ENCODE measurements around the gene PPA2.

Gene PPA2

GRCh38 chr4:105387466-105387865, 86.4 kb downstream of the PPA2 start:
- DNase-seq, result no peak

- DNase-seq, result no peak
Measured at GRCh38 chr4:105386012-105386411, 87.8 kb downstream of the PPA2 start.

- DNase-seq, result no peak
Measured at GRCh38 chr4:105374071-105374470, 99.8 kb downstream of the PPA2 start.

DNA sequence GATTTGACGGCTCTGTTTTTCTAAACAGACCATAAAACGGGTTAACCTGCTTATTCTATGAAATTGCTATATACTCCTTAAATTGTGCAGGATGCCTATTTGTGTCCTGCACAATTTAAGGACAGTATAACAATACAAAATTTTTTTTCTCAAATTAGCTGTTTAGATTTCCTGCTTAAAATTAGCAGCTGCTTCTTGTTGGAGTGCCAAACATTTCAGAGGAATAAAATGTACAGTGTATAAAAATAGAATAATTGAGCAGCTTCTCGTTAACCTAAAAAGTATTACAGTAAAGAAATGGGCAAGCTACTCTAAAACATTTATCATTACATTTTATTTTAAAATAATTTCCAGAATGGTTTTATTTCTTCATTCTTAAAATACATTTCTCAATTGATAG, 100.5 kb downstream of the PPA2 start:
- DNase-seq, result no peak

- DNase-seq, result no peak
Measured at GRCh38 chr4:105369988-105370387, 103.9 kb downstream of the PPA2 start.

DNA sequence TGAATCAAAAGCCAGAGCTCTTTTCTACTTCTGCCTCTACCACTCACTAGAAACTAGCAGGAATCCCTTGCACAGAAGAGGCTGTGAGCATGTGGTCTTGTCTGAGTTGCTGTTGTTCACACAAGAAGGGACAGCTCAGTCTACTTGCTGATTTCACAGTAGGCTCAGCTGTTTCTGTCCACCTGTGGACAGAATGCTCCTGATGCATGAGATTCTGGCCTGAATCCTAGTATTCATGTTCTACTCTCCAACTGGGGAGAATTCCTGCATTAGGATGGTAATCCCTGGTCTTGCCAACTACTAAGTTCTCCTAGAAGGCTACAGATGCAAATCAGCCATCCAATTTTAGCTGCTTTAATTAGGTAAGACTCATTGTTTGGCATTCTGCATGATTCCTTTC, 112.8 kb downstream of the PPA2 start:
- DNase-seq, result no peak

- no peak for DNase-seq
Measured at GRCh38 chr4:105357258-105357980, 116.4 kb downstream of the PPA2 start.

- no peak for DNase-seq
Measured at GRCh38 chr4:105356194-105356593, 117.7 kb downstream of the PPA2 start.

DNA sequence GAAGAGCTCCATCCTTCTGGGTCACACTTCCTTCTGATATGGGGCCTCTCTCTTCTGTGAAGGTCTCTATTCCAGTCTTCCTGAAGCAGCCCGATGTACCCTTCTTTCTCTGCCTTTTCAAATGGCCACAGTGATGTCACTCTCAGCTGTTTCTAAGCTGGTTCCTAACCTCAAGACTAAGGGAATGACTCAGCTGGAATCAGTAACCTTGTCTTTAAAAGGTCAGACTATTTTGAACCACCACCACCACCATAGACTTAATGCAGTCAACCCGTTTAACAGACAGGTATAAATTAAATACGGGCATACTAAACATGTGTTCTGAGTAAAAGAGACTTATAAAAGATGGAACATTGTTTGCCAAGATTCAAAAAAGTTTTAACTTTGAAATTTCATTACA, 121.0 kb downstream of the PPA2 start:
- peak; percentile 8 to 52 for DNase-seq

DNA sequence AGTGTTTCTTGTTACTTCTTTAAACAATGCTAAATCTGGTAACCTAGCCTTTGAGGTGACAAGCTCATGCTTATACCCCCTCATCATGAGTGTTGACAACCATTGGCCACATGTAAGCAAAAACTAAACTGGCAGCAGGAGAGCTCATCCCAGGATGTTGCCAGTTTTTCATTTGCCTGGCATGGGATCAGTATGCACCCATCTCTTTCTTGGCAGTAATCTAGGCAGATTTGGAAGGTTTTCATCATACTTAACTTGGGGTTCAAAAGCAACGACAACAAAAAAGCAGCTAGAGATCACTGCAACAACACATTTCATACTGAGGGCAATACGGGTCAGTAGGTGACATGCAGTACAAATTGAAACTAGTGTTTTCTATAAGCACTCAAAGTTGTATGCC, 122.0 kb downstream of the PPA2 start:
- no peak for DNase-seq

GRCh38 chr4:105350859-105351490, 122.9 kb downstream of the PPA2 start:
- DNase-seq, result peak; percentile 52 to 58

GRCh38 chr4:105348719-105349118, 125.1 kb downstream of the PPA2 start:
- no peak for DNase-seq

- DNase-seq, result no peak
Measured at GRCh38 chr4:105346869-105347268, 127.0 kb downstream of the PPA2 start.

DNA sequence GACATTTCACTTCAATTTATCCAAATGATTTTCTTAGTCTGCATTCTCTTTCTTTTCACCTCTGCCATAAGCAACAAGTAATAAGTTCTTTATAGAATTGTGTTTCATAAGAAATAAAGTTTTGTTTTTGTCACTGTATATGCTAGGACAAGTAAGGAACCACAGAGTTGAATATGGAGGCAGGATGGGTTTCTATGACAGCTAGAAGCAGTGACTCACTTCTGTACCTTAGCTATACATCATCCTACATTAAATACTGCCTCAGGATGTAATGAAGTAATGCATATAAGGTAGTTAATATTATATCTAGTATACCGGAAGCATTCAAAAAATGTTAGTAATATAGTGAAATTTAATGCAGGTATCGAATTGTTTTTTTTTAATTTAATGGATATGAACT, 128.0 kb downstream of the PPA2 start:
- no peak for DNase-seq

DNA sequence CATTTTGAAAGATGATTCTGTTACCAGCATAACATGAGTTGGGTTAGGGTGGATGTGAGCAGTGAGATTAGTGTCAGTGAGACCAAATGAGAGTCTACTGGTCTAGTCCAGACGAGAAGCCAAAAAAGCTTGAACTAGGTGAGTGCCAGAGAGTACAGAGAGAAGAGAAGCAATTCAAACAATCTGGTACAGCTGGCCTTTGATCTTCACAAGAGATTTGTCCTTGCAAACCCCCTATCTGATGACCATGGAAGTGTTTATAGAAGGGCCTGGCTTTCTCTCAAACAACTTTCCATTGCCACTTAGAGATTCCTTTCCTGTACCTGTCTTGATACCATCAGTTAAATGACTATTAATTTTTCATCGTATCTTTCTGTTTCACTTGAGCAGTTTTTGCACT, 128.5 kb downstream of the PPA2 start:
- no peak for DNase-seq

GRCh38 chr4:105344141-105344540, 129.7 kb downstream of the PPA2 start:
- DNase-seq, result no peak

DNA sequence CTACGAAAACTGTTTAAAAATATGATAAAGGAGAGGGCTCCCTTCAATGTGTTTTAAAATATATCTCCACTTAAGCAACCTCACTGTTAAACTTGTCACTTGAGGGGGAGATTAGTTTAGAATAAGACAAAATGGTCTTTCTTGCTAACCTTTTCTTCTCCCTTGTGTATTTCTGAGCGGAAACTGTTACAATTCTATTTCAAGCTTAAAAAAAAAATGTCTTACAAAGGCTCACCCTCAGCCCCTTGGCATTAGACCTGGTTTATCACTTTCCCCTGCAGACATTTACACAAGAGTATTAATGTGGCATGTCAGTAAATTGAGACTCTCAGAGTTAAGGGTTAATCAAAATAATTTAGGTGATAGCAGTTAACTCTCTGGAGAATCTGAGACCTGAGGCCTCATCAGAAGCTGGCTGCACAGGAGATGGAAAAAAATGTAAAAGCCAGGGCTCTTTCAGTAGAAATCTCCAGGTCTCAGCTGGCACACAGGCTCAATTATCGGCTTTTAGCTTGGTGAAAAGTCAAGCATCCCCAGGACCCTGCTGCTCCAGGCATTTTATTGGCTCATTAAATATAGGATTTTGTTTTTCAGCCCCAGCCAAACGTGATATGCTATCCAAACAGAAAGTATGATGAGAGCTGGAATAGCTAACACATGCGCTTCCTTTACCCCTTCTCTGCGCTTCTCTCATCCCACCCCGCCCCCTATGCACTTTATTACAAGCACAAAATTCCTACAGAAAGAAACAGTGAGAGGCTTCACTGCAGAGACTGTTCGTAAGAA, 130.5 kb downstream of the PPA2 start:
- DNase-seq, result no peak

- DNase-seq, result no peak
Measured at GRCh38 chr4:105329081-105329480, 144.8 kb downstream of the PPA2 start.

DNA sequence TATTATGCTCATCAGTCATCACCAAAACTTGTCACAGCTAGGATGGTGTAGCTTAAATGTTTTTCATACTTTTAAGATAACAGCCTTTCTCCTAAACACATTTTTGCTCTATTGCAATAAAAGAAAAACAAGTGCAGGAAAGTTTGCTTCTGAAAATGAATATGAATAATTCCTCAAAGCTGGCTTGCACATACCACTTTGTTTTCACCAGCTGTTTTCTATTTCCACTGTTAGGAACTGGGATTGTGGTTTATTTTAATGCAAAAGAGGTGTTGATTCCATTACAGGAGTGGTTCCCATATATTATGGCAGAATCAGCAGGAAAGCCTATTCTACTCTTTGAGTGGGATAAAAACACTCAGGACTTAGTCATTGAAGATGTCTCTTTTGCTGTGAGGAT, 145.9 kb downstream of the PPA2 start:
- no peak for DNase-seq

- DNase-seq, result no peak
Measured at GRCh38 chr4:105327222-105327621, 146.6 kb downstream of the PPA2 start.

Data from inflammatory macrophage (primary cell).